ENCODE data around the gene ST3GAL5.
"Not testable (repeated sequence)": the region's sequence is repeated elsewhere in the genome, so short reads cannot be mapped to it uniquely, and the experiment has no call there.

The ST3GAL5 gene

DNA sequence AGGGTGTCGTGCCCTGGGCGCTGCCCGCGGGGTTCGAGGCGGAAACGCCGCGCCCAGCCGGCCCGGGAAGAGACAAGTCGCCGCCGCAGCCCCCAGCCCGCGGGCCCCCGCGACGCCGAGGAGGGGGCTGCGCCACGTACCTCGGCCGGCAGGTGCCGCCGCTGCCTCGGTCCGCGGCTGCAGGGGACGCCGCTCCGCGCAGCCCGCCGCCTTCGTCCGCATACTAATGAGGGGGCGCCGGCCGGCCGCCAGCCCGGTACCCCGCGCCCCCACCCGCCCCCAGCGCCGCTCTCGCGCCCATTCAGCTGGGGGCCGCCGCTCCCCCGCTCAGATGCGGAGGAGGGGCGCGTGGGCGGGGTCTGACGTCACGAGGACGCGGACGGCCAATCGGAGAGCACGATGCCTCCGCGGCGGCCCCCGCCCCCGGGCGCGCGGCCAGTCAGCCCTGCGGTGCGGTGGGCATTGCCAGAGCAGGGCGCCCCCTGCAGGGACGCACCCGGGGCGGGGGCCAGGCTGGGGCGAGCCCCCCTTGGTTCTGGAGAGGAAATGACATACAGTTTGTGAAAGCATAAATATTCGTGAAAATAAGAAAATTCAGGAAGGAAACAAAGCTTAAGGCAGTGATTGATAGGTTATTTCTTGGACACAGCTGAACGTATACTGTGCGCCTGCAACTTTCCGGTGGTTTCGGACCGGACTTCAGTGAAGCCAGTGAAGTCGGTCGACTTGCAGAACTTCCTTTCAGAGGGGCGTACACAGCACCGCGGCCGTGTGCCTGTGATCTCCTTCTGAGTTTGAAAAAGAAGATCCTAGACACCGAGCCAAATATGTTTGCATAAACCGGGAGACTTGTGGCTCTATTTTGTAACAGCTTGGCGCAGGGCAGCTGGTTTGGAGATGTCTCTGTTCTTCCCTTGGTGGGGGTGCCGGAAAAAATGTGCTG lies at the start of gene ST3GAL5:
TSS of gene ST3GAL5 (minus strand) at position 307 of the 943 bp plus-strand sequence. CDS start at position 222, 85 bp downstream.
- DNase-seq, result peak; percentile 59

DNA sequence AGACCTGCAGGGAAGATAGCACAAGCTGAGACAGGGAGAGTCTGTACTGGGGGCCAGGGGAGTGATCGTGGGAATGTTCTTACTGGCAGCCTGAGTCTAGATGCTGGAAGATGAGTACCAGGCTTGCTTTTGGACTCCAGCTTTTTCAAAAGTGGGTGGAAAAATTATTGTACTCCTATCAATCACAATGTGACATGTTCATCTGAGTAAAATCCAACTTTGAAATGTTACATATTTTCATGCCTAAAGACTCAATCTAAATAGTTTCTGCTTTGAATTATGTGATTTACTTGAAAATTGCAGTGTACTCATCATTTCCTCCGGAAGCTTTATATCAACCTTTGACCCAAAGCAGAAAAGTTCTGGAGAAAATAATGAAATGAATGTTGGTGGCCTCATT lies 49.7 kb upstream of the ST3GAL5 start:
- no peak for DNase-seq

DNA sequence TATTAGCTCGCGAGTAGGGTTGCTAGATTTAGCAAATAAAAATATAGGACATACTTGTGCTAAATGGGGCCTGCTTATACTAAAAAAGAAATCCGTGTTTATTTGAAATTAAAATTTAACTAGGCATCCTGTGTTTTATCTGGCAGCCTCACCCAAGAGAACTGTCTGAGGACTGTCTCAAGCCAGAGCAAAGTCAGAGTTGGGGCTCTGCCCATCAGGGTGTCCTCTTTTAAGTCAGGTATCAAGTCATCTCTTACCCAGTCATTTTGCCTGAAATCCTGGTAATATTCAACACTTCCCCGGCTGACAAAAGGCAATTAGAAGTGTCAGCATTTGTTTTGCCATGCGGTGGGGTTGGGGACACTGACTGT lies 48.3 kb upstream of the ST3GAL5 start:
- DNase-seq, result no peak

DNA sequence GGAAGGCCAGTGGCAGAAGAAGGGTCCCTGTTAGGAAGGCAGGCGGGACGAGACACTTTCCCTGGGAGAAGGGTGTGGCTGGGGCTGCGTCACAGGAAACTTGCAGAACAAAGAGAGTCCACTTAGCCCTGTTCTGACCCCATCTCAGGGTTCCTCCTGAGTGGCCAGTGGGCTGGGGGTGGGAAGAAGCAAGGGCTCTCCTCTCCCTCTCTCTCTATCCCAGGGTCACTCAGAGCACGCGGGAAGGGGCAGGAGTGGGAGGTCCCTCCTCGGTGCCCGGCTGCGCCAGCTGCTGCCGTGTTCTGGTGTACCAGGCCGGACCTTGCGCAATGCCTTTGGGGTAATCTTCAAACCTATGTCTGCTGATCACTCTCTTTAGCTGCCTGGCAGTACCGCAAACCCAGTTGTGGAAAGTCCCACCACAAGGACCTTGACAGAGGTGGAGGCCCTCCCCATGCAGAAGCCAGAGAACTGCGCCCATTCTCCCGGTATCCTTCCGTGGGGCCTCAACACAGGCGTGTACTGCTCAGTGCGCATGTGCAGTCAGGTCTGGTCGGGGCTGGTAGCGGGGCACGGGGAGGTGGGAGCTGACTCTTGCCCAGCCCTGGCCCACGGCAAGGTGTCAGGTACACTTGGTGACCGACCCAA lies 47.8 kb upstream of the ST3GAL5 start:
- DNase-seq, result no peak

DNA sequence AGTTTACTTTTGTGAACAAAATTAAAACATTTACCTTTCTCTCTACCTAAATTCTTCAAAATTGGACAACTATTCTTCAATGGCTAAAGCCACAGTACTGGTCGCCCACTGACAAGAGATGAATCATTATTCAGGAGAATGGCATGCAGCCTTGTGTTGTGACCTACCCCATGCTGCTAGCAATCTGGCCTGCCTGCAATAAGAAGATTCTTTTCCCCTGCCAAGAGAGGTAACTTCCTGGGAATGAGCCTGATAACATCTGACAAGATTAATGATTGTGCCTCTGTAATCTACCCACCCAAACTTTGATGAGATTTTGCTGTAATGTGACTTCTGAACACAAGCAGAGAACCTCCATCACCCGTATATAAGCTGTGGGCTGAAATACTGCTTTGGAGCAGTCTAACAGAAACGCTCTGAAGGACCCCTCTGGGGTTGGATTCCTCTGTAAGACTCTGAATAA lies 47.0 kb upstream of the ST3GAL5 start:
- peak; percentile 74 for DNase-seq

DNA sequence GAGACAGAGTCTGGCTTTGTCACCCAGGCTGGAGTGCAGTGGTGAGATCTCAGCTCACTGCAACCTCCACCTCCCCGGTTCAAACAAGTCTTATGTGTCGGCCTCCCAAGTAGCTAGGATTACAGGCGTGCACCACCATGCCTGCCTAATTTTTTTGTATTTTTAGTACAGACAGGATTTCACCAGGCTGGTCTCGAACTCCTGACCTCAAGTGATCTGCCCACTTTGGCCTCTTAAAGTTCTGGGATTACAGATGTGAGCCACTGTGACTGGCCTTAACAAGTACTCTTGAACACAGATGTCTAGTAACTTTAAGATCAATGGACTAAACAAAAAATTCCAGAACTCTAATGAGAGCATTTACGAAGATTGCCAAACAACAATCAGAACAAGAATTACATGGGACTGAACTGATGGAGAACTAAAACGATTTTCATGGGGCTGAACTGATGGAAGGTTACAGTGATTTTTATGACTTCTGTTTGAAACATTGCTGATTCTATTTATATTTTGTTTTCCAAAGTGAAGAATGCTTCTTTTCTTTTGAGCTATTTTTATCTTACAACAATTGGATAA lies 46.5 kb upstream of the ST3GAL5 start:
- no peak for DNase-seq

GRCh38 chr2:85933753-85934594 lies 45.2 kb upstream of the ST3GAL5 start:
- DNase-seq, result peak; percentile 14

GRCh38 chr2:85931151-85931550 lies 42.4 kb upstream of the ST3GAL5 start:
- not testable (repeated sequence) for DNase-seq

DNA sequence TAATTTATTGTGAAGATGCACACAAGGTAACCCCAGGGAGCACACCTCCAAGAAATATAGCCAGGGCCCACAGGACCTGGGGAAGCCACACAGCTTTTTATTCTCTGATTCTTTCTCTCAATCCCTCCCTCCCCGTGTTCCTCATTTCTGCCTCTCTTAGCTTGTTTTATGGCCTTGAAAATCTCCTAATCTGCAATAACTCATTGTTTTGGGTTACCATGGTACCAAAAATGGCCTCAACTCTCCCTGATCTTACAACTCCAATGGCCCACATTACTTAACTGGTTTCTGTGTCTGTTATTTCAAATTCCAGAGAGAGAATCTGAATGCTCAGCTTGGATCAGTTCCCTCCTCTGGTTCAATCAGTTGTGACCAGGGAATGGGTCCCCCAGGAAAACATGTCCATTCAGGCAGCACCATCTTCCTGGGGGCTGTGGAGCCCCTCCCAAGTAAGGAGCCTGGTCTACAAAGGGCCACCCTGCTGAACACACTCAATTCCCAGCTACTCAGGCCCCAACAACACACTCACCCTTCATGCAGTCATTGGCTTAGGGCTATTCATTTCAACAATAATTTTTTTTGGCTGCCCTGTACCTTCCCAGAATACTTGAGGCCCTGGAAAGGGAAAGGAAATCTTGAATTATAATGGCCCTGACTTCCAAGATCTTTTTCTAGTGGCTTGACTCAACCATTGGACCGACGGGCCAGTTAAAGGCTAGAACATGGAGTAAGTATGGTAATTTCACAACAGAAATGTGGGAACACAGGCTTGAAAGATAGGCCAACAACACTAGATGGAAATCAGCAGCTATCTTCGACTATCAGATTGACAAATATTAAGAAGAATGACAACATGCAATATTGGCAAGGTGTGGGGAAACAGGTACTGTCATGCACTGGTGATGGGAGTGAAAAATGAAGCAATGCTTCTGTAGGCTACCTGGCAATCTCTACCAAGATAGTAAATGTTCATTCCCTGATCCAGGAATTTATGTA lies 41.6 kb upstream of the ST3GAL5 start:
- no peak for DNase-seq

- no peak for DNase-seq
Observed at GRCh38 chr2:85929096-85930050, 40.6 kb upstream of the ST3GAL5 start.

GRCh38 chr2:85926931-85927661 lies 38.3 kb upstream of the ST3GAL5 start:
- no peak for DNase-seq

- no peak for DNase-seq
Observed at GRCh38 chr2:85926526-85926925, 37.7 kb upstream of the ST3GAL5 start.

DNA sequence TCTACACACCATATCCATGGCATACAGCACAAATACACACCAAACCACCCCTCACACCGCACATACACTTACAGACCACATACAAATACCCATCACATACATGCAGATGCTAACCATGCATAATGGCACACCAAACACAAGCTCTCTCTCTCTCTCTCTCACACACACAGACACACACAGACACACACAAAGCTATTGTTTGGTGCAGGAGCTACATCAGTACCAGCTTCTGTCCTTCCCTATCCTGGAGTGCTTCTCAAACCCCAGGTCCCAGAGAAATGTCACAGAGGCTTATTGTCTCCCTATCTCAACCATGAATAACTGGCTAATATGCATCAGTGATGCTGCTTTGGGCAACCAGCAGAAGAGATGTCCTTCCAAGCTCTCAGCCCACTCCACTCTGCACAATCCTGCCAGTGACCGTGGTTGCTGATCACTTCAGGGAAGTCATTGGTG lies 36.5 kb upstream of the ST3GAL5 start:
- no peak for DNase-seq

- no peak for DNase-seq
Observed at GRCh38 chr2:85924522-85924921, 35.7 kb upstream of the ST3GAL5 start.

- no peak for DNase-seq
Observed at GRCh38 chr2:85922199-85922598, 33.4 kb upstream of the ST3GAL5 start.

DNA sequence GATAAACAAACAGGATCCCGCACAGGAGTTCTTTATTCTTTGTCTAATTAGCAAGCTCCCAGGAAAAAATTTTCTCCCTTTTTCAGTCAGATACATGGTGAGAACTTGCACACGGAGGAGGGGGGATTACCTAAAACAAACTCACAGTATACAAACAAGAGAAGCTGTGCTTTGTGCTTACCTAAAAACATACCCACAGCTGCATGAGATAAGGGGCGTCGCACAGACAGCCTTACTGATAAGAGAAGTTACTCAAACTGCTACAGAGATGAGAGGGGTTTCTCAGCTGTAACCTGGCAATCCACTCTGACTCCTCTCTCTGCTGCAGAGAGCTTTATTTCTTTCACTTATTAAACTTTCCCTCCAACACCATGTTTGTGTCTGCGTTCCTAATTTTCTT lies 32.9 kb upstream of the ST3GAL5 start:
- no peak for DNase-seq

DNA sequence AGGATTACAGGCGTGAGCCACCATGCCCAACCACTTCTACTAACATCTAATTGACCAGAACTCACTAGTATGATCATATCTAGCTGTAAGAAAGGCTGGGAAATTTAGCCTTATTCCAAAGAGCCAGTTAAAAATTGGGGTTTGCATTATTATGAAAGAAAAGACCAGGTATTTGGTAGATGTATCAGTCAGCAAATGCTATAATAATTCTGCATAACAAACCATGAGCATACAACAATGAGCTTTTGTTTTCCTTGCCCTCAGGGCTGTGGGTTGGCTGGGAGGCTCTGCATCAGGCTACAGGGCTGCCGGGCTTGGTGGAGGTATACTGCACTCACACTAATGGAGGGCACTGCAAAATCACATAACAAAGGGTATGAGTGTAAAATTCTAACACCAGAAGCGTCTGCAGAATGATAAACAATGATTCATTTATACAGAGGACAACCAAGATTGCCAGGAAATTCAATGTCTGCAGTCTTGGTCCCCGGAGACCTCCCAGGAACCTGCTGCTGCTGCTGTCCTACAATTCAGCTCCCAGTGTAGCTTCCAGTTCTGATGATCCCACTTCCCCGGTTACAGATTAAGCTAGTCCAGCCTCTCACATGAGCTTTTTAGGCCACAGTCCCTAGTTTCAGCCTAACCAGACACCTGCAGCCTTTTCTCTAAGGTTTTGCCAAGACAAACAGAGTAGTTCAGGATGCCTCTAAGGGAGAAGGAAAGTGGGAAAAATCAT lies 32.2 kb upstream of the ST3GAL5 start:
- peak; percentile 19 for DNase-seq

GRCh38 chr2:85917887-85918795 lies 29.4 kb upstream of the ST3GAL5 start:
- no peak for DNase-seq
